ENCODE data around the gene SGK1. TPM values are rescaled to one million over a fixed set of nuclear protein-coding genes. Genes with fewer than 3 reads are reported as not detected.
"Not testable (repeated sequence)": the region's sequence is repeated elsewhere in the genome, so short reads cannot be mapped to it uniquely, and the experiment has no call there.

SGK1 gene
- total RNA-seq, 1 donor from 2014 or later: 15.8 TPM

DNA sequence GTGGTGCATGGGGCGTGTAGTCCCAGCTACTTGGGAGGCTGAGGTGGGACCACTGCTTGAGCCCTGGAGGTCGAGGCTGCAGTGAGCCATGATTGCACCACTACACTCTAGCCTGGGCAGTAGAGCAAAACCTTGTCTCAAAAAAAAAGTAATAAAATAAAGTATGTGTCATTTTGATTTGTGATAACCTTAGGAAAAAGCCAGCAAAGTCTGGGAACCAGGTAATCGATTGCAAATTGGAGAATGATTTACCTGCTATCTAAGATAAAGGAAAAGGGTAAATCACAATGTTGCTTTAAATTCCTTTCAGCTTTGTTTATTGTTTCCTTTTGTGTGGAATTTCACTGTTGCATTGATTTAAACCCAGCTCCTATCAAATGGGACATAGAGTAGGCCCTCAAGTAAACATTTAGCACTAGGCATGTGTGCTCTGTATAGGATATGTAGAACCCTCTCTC, 59.0 kb downstream of the SGK1 start:
- H3K4me1 Mint-ChIP-seq: peaks cover 6% of the 10 kb centered on the region
- no peaks in the 10 kb centered on the region for H3K9me3 ChIP-seq (ENCODE audit: low read depth)

GRCh38 chr6:134257516-134257915, 60.4 kb downstream of the SGK1 start:
- TF ChIP-seq EZH2 (IDR thresholded peaks at IDR 0.05) (no peak), CTCF (IDR thresholded peaks at IDR 0.05) (no peak), EZH2phosphoT487 (IDR thresholded peaks at IDR 0.05) (no peak)
- no peaks in the 10 kb centered on the region for H3F3A ChIP-seq (ENCODE audit: low read depth)
- H3K4me3 Mint-ChIP-seq: no peak overlapping the region

More for the DNA sequence above, 59.0 kb downstream of the SGK1 start:
- H3K27me3 ChIP-seq: no peaks in the 10 kb centered on the region
- TF ChIP-seq EZH2phosphoT487 (IDR thresholded peaks at IDR 0.05) (no peak), EZH2 (IDR thresholded peaks at IDR 0.05) (no peak), CTCF (IDR thresholded peaks at IDR 0.05) (no peak)
- no peak overlapping the region for H3K4me3 ChIP-seq
- DNase-seq (ENCODE audit: low spot score): no peak
- H3K4me1 ChIP-seq: no peaks in the 10 kb centered on the region
- no peak overlapping the region for H3K9ac ChIP-seq
- no peaks in the 10 kb centered on the region for H4K20me1 ChIP-seq (ENCODE audit: low read depth)
- H3K36me3 ChIP-seq: no peaks in the 10 kb centered on the region
- Mint-ChIP-seq H3K4me3 (no peak overlapping the region), H3K9me3 (peaks cover 3% of the 10 kb centered on the region), H3K36me3 (no peaks in the 10 kb centered on the region), H3K27ac (no peak overlapping the region), H3K27me3 (ENCODE audit: insufficient read depth, low read depth) (no peaks in the 10 kb centered on the region)
- H3K27ac ChIP-seq: no peak overlapping the region
- no peaks in the 10 kb centered on the region for H3F3A ChIP-seq (ENCODE audit: low read depth)
- H3K4me2 ChIP-seq: no peak overlapping the region
- no peak overlapping the region for H2AFZ ChIP-seq (replicated peaks)
- no peaks in the 10 kb centered on the region for H3K79me2 ChIP-seq (ENCODE audit: low read depth)

GRCh38 chr6:134256862-134257261, 61.0 kb downstream of the SGK1 start:
- Histone ChIP-seq H3K4me2 (no peak overlapping the region), H3K79me2 (ENCODE audit: low read depth) (no peaks in the 10 kb centered on the region), H4K20me1 (ENCODE audit: low read depth) (no peaks in the 10 kb centered on the region), H3F3A (ENCODE audit: low read depth) (no peaks in the 10 kb centered on the region), H3K9ac (no peak overlapping the region), H3K4me1 (no peaks in the 10 kb centered on the region), H3K36me3 (no peaks in the 10 kb centered on the region), H2AFZ (replicated peaks) (no peak overlapping the region), H3K27ac (no peak overlapping the region), H3K9me3 (ENCODE audit: low read depth) (no peaks in the 10 kb centered on the region), H3K27me3 (no peaks in the 10 kb centered on the region), H3K4me3 (no peak overlapping the region)
- Mint-ChIP-seq H3K4me1 (peaks cover 17% of the 10 kb centered on the region), H3K9me3 (peaks cover 3% of the 10 kb centered on the region), H3K4me3 (no peak overlapping the region), H3K27me3 (ENCODE audit: insufficient read depth, low read depth) (peaks cover 3% of the 10 kb centered on the region), H3K36me3 (no peaks in the 10 kb centered on the region), H3K27ac (no peak overlapping the region)
- DNase-seq (ENCODE audit: low spot score): no peak
- no peak for TF ChIP-seq CTCF (IDR thresholded peaks at IDR 0.05)
- TF ChIP-seq EZH2phosphoT487 (IDR thresholded peaks at IDR 0.05): no peak
- TF ChIP-seq EZH2 (IDR thresholded peaks at IDR 0.05): no peak

More at GRCh38 chr6:134257516-134257915, 60.4 kb downstream of the SGK1 start:
- DNase-seq (ENCODE audit: low spot score): no peak
- Histone ChIP-seq H3K4me2 (no peak overlapping the region), H3K4me1 (no peaks in the 10 kb centered on the region), H3K27ac (no peak overlapping the region), H3K9me3 (ENCODE audit: low read depth) (no peaks in the 10 kb centered on the region), H2AFZ (replicated peaks) (no peak overlapping the region), H3K36me3 (no peaks in the 10 kb centered on the region), H3K4me3 (no peak overlapping the region), H3K79me2 (ENCODE audit: low read depth) (no peaks in the 10 kb centered on the region), H3K27me3 (no peaks in the 10 kb centered on the region), H4K20me1 (ENCODE audit: low read depth) (no peaks in the 10 kb centered on the region), H3K9ac (no peak overlapping the region)
- Mint-ChIP-seq H3K4me1 (peaks cover 11% of the 10 kb centered on the region), H3K27ac (no peak overlapping the region), H3K9me3 (peaks cover 3% of the 10 kb centered on the region), H3K36me3 (no peaks in the 10 kb centered on the region), H3K27me3 (ENCODE audit: insufficient read depth, low read depth) (no peaks in the 10 kb centered on the region)

DNA sequence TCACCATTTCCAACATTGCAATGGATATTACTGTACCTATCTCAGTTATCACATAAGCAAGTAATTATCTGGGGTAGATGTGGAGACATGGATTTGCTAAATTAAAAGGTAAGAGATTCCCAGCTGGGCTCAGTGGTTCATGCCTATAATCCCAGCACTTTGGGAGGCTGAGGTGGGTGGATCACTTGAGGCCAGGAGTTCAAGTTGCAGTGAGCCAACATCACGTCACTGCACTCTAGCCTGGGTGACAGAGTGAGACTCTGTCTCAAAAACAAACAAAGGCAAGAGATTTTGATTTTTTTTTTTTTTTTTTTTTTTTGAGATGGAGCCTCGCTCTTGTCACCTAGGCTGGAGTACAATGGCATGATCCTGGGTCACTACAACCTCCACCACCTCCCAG, 62.6 kb downstream of the SGK1 start:
- not testable (repeated sequence) for H3K27me3 Mint-ChIP-seq (ENCODE audit: insufficient read depth, low read depth); H3K27me3 ChIP-seq; H3K27ac ChIP-seq; H3F3A ChIP-seq (ENCODE audit: low read depth); H3K9me3 Mint-ChIP-seq; H2AFZ ChIP-seq (replicated peaks); H3K4me3 ChIP-seq; H4K20me1 ChIP-seq (ENCODE audit: low read depth); H3K4me2 ChIP-seq; H3K27ac Mint-ChIP-seq; DNase-seq (ENCODE audit: low spot score); H3K79me2 ChIP-seq (ENCODE audit: low read depth); H3K36me3 Mint-ChIP-seq; H3K36me3 ChIP-seq; H3K4me1 ChIP-seq; H3K9ac ChIP-seq; H3K4me3 Mint-ChIP-seq; H3K9me3 ChIP-seq (ENCODE audit: low read depth)
- peaks cover 17% of the 10 kb centered on the region for H3K4me1 Mint-ChIP-seq
